ENCODE data around the gene CLDND2.
A peak's percentile ranks its signal among the peaks of the same experiment; 100 is the strongest.

Gene CLDND2

GRCh38 chr19:51331193-51331592, 37.6 kb downstream of the CLDND2 start:
- no peak for DNase-seq (ENCODE audit: low read depth in 2 of 2)

GRCh38 chr19:51330366-51330765, 38.4 kb downstream of the CLDND2 start:
- no peak for DNase-seq (ENCODE audit: low read depth in 2 of 2)

GRCh38 chr19:51329411-51329810, 39.4 kb downstream of the CLDND2 start:
- no peak for DNase-seq (ENCODE audit: low read depth in 2 of 2)

- DNase-seq (ENCODE audit: low read depth in 2 of 2): peak in 1 of 2 experiments; percentile 4
Measured at GRCh38 chr19:51327066-51328001, 41.5 kb downstream of the CLDND2 start.

- no peak for DNase-seq (ENCODE audit: low read depth in 2 of 2)
Measured at GRCh38 chr19:51326216-51327065, 42.4 kb downstream of the CLDND2 start.

GRCh38 chr19:51325161-51325976, 43.4 kb downstream of the CLDND2 start:
- DNase-seq (ENCODE audit: low read depth in 2 of 2): no peak

- no peak for DNase-seq (ENCODE audit: low read depth in 2 of 2)
Measured at GRCh38 chr19:51324167-51324481, 44.7 kb downstream of the CLDND2 start.

- DNase-seq (ENCODE audit: low read depth in 2 of 2): no peak
Measured at GRCh38 chr19:51323481-51324166, 45.2 kb downstream of the CLDND2 start.

- DNase-seq (ENCODE audit: low read depth in 2 of 2): no peak
Measured at GRCh38 chr19:51321799-51322198, 47.0 kb downstream of the CLDND2 start.

- no peak for DNase-seq (ENCODE audit: low read depth in 2 of 2)
Measured at GRCh38 chr19:51320280-51320657, 48.5 kb downstream of the CLDND2 start.

- no peak for DNase-seq (ENCODE audit: low read depth in 2 of 2)
Measured at GRCh38 chr19:51319649-51320279, 49.0 kb downstream of the CLDND2 start.

GRCh38 chr19:51318687-51319648, 49.8 kb downstream of the CLDND2 start:
- no peak for DNase-seq (ENCODE audit: low read depth in 2 of 2)

- no peak for DNase-seq (ENCODE audit: low read depth in 2 of 2)
Measured at GRCh38 chr19:51317968-51318367, 50.8 kb downstream of the CLDND2 start.

GRCh38 chr19:51317376-51317775, 51.4 kb downstream of the CLDND2 start:
- no peak for DNase-seq (ENCODE audit: low read depth in 2 of 2)

Measured in fibroblast of skin of left quadriceps (primary cell).